HG03097 (cell line): ENCODE results near the gene GABRB2.
"Not testable (repeated sequence)": the region's sequence is repeated elsewhere in the genome, so short reads cannot be mapped to it uniquely, and the experiment has no call there.

ENCODE experiments used
- ATAC-seq: cut with Tn5 transposase; IDR thresholded peaks from one replicate; pipeline ENCODE4 v1.9.1; 2021; ENCODE audit not compliant: unreplicated experiment, low FRiP score

Gene GABRB2

GRCh38 chr5:161546470-161547301, at the start of gene GABRB2:
TSS of gene GABRB2 (minus strand) at chr5:161546725. CDS start at chr5:161546643, 82 bp downstream.
- ATAC-seq, result peak; percentile 67

GRCh38 chr5:161585798-161586197, 39.3 kb upstream of the GABRB2 start:
- peak; percentile 62 for ATAC-seq

GRCh38 chr5:161580621-161581020, 34.1 kb upstream of the GABRB2 start:
- ATAC-seq, result no peak

- no peak for ATAC-seq
Measured at GRCh38 chr5:161572914-161573313, 26.4 kb upstream of the GABRB2 start.

- no peak for ATAC-seq
Measured at GRCh38 chr5:161566081-161566480, 19.6 kb upstream of the GABRB2 start.

GRCh38 chr5:161562446-161562845, 15.9 kb upstream of the GABRB2 start:
- no peak for ATAC-seq

GRCh38 chr5:161549106-161549505, 2.6 kb upstream of the GABRB2 start:
- no peak for ATAC-seq

GRCh38 chr5:161548487-161549094, 2.1 kb upstream of the GABRB2 start:
- ATAC-seq, result no peak

- ATAC-seq, result no peak
Measured at GRCh38 chr5:161547738-161548486, 1.4 kb upstream of the GABRB2 start.

- ATAC-seq, result no peak
Measured at GRCh38 chr5:161547406-161547737, 847 bp upstream of the GABRB2 start.

GRCh38 chr5:161546095-161546469, 443 bp downstream of the GABRB2 start:
- ATAC-seq, result no peak

- no peak for ATAC-seq
Measured at GRCh38 chr5:161545344-161546094, 1.0 kb downstream of the GABRB2 start.

GRCh38 chr5:161544350-161544765, 2.2 kb downstream of the GABRB2 start:
- peak; percentile 42 for ATAC-seq

- ATAC-seq, result no peak
Measured at GRCh38 chr5:161539016-161539415, 7.5 kb downstream of the GABRB2 start.

- ATAC-seq, result no peak
Measured at GRCh38 chr5:161535762-161536161, 10.8 kb downstream of the GABRB2 start.

GRCh38 chr5:161530700-161531099, 15.8 kb downstream of the GABRB2 start:
- ATAC-seq, result no peak

GRCh38 chr5:161513942-161514341, 32.6 kb downstream of the GABRB2 start:
- ATAC-seq, result no peak

GRCh38 chr5:161507591-161507990, 38.9 kb downstream of the GABRB2 start:
- ATAC-seq, result no peak

GRCh38 chr5:161505160-161505559, 41.4 kb downstream of the GABRB2 start:
- ATAC-seq, result not testable (repeated sequence)

GRCh38 chr5:161498531-161498930, 48.0 kb downstream of the GABRB2 start:
- ATAC-seq, result no peak

GRCh38 chr5:161483721-161484120, 62.8 kb downstream of the GABRB2 start:
- no peak for ATAC-seq
